Lower leg skin (tissue), 3 donors: ENCODE results near the gene DPH7.

Experiments
- CTCF ChIP-seq, 3 donors: fragments of 450-650 bp; IDR thresholded peaks; one replicate each; pipeline ENCODE4 v1.5.1; 2016; ENCODE audit warnings: antibody characterized with exemption in 3 of 3, mild to moderate bottlenecking in 3 of 3, moderate library complexity in 2 of 3
- POLR2A ChIP-seq, 2 donors: fragments of 450-650 bp; IDR thresholded peaks; one replicate each; pipeline ENCODE4 v1.6.1; 2016 to 2017; ENCODE audit warnings: antibody characterized with exemption in 2 of 2, mild to moderate bottlenecking in 1 of 2, moderate library complexity in 1 of 2

- TF ChIP-seq CTCF (IDR thresholded peaks at IDR 0.05) = no peak
- TF ChIP-seq POLR2A (IDR thresholded peaks at IDR 0.05) = no peak
These were observed 34.0 kb upstream of the DPH7 start for GRCh38 chr9:137612741-137613142.
